Activated naive CD8-positive, alpha-beta T cell treated with anti-CD3 and anti-CD28 coated beads for 36 hours (primary cell): ENCODE data around the gene FLRT3. TPM values are rescaled to one million over a fixed set of nuclear protein-coding genes. Genes with fewer than 3 reads are reported as not detected.

Source experiments
- DNase-seq: peaks from one replicate; pipeline ENCODE4 v3.0.0; 2021
- H3K27ac Mint-ChIP-seq: one replicate; pipeline ENCODE4 v1.8.0; 2022; ENCODE audit warnings: mild to moderate bottlenecking, moderate library complexity, mixed read lengths
- H3K27me3 Mint-ChIP-seq: one replicate; pipeline ENCODE4 v1.8.0; 2022; ENCODE audit warnings: mild to moderate bottlenecking, mixed read lengths
- H3K36me3 Mint-ChIP-seq: one replicate; pipeline ENCODE4 v1.8.0; 2021; ENCODE audit warnings: mild to moderate bottlenecking, mixed read lengths
- H3K4me1 Mint-ChIP-seq: one replicate; pipeline ENCODE4 v1.8.0; 2021; ENCODE audit warnings: mixed read lengths
- H3K4me3 Mint-ChIP-seq: one replicate; pipeline ENCODE4 v1.8.0; 2022; ENCODE audit warnings: mild to moderate bottlenecking, moderate library complexity, mixed read lengths
- H3K9me3 Mint-ChIP-seq: one replicate; pipeline ENCODE4 v1.8.0; 2022; ENCODE audit warnings: mixed read lengths
- total RNA-seq, 2 experiments: library from RNA; stranded (reverse); gene quantifications; one replicate each; pipeline ENCODE4 v1.2.3, GENCODE V29; 2021

FLRT3 gene
- total RNA-seq, 2 experiments from 2014 or later: not detected

GRCh38 chr20:14295770-14296309, 41.6 kb downstream of the FLRT3 start:
- DNase-seq: no peak
- Mint-ChIP-seq H3K27ac (no peak overlapping the region), H3K4me3 (no peak overlapping the region), H3K27me3 (no peaks in the 10 kb centered on the region), H3K9me3 (peaks cover 3% of the 10 kb centered on the region), H3K36me3 (no peaks in the 10 kb centered on the region), H3K4me1 (no peaks in the 10 kb centered on the region)

GRCh38 chr20:14295238-14295637, 42.2 kb downstream of the FLRT3 start:
- Mint-ChIP-seq H3K27ac (no peak overlapping the region), H3K9me3 (peaks cover 3% of the 10 kb centered on the region)

GRCh38 chr20:14291502-14291901, 45.9 kb downstream of the FLRT3 start:
- no peaks in the 10 kb centered on the region for H3K9me3 Mint-ChIP-seq
- H3K36me3 Mint-ChIP-seq: no peaks in the 10 kb centered on the region
- no peak overlapping the region for H3K4me3 Mint-ChIP-seq
- no peak overlapping the region for H3K27ac Mint-ChIP-seq
- H3K4me1 Mint-ChIP-seq: no peaks in the 10 kb centered on the region
- H3K27me3 Mint-ChIP-seq: no peaks in the 10 kb centered on the region
- no peak for DNase-seq

More at GRCh38 chr20:14295238-14295637, 42.2 kb downstream of the FLRT3 start:
- H3K36me3 Mint-ChIP-seq: no peaks in the 10 kb centered on the region
- no peaks in the 10 kb centered on the region for H3K27me3 Mint-ChIP-seq
- no peaks in the 10 kb centered on the region for H3K4me1 Mint-ChIP-seq
- H3K4me3 Mint-ChIP-seq: no peak overlapping the region
- no peak for DNase-seq

GRCh38 chr20:14288341-14289330, 48.8 kb downstream of the FLRT3 start:
- H3K9me3 Mint-ChIP-seq: peaks cover 2% of the 10 kb centered on the region
- no peaks in the 10 kb centered on the region for H3K27me3 Mint-ChIP-seq
- no peak for DNase-seq
- H3K36me3 Mint-ChIP-seq: no peaks in the 10 kb centered on the region
- H3K27ac Mint-ChIP-seq: no peak overlapping the region
- no peak overlapping the region for H3K4me3 Mint-ChIP-seq
- no peaks in the 10 kb centered on the region for H3K4me1 Mint-ChIP-seq

- Mint-ChIP-seq H3K27me3 (no peaks in the 10 kb centered on the region), H3K36me3 (no peaks in the 10 kb centered on the region)
- no peak for DNase-seq
Measured at GRCh38 chr20:14284443-14284842, 53.0 kb downstream of the FLRT3 start.

GRCh38 chr20:14282140-14282539, 55.3 kb downstream of the FLRT3 start:
- Mint-ChIP-seq H3K4me1 (no peaks in the 10 kb centered on the region), H3K27me3 (no peaks in the 10 kb centered on the region), H3K9me3 (peaks cover 4% of the 10 kb centered on the region), H3K27ac (no peak overlapping the region), H3K36me3 (no peaks in the 10 kb centered on the region), H3K4me3 (no peak overlapping the region)
- DNase-seq: no peak

More at GRCh38 chr20:14284443-14284842, 53.0 kb downstream of the FLRT3 start:
- no peak overlapping the region for H3K27ac Mint-ChIP-seq
- no peaks in the 10 kb centered on the region for H3K4me1 Mint-ChIP-seq
- peaks cover 2% of the 10 kb centered on the region for H3K9me3 Mint-ChIP-seq
- no peak overlapping the region for H3K4me3 Mint-ChIP-seq
